Osteoblast (primary cell): Measurements from ENCODE around the gene DUSP19. TPM values are rescaled to one million over a fixed set of nuclear protein-coding genes. Genes with fewer than 3 reads are reported as not detected.

Experiments
- DNase-seq: peaks from one replicate; pipeline ENCODE4 v3.0.0; 2011; ENCODE audit warnings: low spot score, mixed read lengths; ENCODE audit not compliant: insufficient read length; ENCODE audit errors: missing footprints
- H2AFZ ChIP-seq: 2 replicates; pipeline ENCODE4 v1.6.0; 2011; ENCODE audit warnings: mild to moderate bottlenecking, low read length
- H3K27ac ChIP-seq: 2 replicates; pipeline ENCODE4 v1.5.1; 2011; ENCODE audit warnings: mild to moderate bottlenecking, low read depth, low read length, moderate library complexity
- H3K27me3 ChIP-seq: 2 replicates; pipeline ENCODE4 v1.6.0; 2012; ENCODE audit warnings: mild to moderate bottlenecking, control low read depth, inconsistent platforms, low read length, moderate library complexity; ENCODE audit not compliant: insufficient read depth
- H3K36me3 ChIP-seq: 2 replicates; pipeline ENCODE4 v1.5.1; 2011; ENCODE audit warnings: mild to moderate bottlenecking, low read length, control low read depth, moderate library complexity; ENCODE audit not compliant: insufficient read depth
- H3K4me1 ChIP-seq: 2 replicates; pipeline ENCODE4 v1.5.1; 2011; ENCODE audit warnings: mild to moderate bottlenecking, low read length, control low read depth, moderate library complexity; ENCODE audit not compliant: insufficient read depth
- H3K4me2 ChIP-seq: 2 replicates; pipeline ENCODE4 v1.6.0; 2011; ENCODE audit warnings: mild to moderate bottlenecking, low read length; ENCODE audit not compliant: insufficient read depth
- H3K4me3 ChIP-seq: fragments of 200-600 bp; sonication (generic); 3 replicates; pipeline ENCODE4 v1.5.1; 2012; ENCODE audit warnings: mild to moderate bottlenecking, low read length, inconsistent platforms; ENCODE audit not compliant: insufficient read depth
- H3K79me2 ChIP-seq: 2 replicates; pipeline ENCODE4 v1.6.0; 2012; ENCODE audit warnings: mild to moderate bottlenecking, low read length, control low read depth, inconsistent platforms; ENCODE audit not compliant: insufficient read depth
- H3K9me3 ChIP-seq: 2 replicates; pipeline ENCODE4 v1.5.1; 2011; ENCODE audit warnings: low read depth, low read length, control low read depth
- H4K20me1 ChIP-seq: 2 replicates; pipeline ENCODE4 v1.6.0; 2012; ENCODE audit warnings: mild to moderate bottlenecking, low read length, control low read depth; ENCODE audit not compliant: insufficient read depth
- total RNA-seq: library from RNA; depleted of rRNA; stranded (reverse); fragments of >200 nt; gene quantifications from 2 replicates; pipeline ENCODE4 v1.2.3, GENCODE V29; 2012
- TF ChIP-seq, protein P1 (sequence below): IDR thresholded peaks from 2 replicates; pipeline ENCODE4 v1.5.1; 2011; ENCODE audit warnings: mild to moderate bottlenecking, low read depth, low read length, moderate library complexity; ENCODE audit errors: extremely low read depth

Gene DUSP19
- total RNA-seq, 1 donor = 2.9 TPM

DNA sequence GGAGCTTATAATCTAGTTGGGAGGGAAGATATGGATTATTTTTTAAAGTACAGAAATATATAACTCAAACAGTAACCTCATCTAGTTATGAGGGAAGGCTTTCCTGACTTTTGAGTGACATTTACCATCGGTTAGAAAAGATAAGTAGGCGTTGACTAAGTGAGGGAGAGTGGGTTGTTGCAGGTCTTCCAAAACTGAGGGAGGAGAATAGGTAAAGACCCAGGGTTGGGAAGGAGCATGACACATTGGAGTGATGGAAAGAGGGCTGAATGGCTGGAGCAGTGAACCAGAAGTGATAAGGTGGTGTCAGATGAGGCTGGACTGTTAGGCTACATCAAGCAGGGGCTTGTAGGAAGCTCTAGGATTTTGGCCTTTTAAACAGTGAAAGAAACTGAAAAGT is 35.1 kb downstream of the DUSP19 start:
- no peaks in the 10 kb centered on the region for H3K36me3 ChIP-seq
- H4K20me1 ChIP-seq = no peaks in the 10 kb centered on the region
- H3K27ac ChIP-seq = no peak overlapping the region
- H3K79me2 ChIP-seq = no peaks in the 10 kb centered on the region
- H3K4me2 ChIP-seq = no peak overlapping the region
- no peak overlapping the region for H3K4me3 ChIP-seq
- DNase-seq = no peak
- no peaks in the 10 kb centered on the region for H3K4me1 ChIP-seq
- H3K9me3 ChIP-seq = no peaks in the 10 kb centered on the region
- H2AFZ ChIP-seq = no peak overlapping the region
- no peaks in the 10 kb centered on the region for H3K27me3 ChIP-seq
- TF ChIP-seq, protein P1, sequence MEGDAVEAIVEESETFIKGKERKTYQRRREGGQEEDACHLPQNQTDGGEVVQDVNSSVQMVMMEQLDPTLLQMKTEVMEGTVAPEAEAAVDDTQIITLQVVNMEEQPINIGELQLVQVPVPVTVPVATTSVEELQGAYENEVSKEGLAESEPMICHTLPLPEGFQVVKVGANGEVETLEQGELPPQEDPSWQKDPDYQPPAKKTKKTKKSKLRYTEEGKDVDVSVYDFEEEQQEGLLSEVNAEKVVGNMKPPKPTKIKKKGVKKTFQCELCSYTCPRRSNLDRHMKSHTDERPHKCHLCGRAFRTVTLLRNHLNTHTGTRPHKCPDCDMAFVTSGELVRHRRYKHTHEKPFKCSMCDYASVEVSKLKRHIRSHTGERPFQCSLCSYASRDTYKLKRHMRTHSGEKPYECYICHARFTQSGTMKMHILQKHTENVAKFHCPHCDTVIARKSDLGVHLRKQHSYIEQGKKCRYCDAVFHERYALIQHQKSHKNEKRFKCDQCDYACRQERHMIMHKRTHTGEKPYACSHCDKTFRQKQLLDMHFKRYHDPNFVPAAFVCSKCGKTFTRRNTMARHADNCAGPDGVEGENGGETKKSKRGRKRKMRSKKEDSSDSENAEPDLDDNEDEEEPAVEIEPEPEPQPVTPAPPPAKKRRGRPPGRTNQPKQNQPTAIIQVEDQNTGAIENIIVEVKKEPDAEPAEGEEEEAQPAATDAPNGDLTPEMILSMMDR = no peak

DNA sequence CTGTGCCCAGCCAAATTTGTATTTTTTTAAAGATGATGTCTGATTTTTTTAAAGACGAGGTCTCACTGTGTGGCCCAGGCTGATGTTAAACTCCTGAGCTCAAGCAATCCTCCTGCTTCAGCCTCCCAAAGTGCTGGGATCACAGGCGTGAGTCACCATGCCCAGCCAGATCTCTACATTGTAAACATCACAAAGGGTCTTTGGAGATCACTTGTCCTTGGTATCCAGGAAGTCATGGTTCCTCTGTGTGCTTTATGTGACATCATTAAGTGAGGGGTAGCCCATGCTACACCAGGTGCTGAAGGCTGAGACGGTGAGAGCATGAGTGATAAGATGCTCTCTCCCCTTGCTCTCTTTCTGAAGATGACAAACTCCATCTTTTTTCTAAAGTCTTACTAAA is 38.7 kb downstream of the DUSP19 start:
- Histone ChIP-seq H3K4me2 (no peak overlapping the region), H3K79me2 (no peaks in the 10 kb centered on the region), H3K4me1 (no peaks in the 10 kb centered on the region), H3K9me3 (no peaks in the 10 kb centered on the region), H3K27me3 (no peaks in the 10 kb centered on the region), H4K20me1 (no peaks in the 10 kb centered on the region), H3K4me3 (no peak overlapping the region), H2AFZ (no peak overlapping the region), H3K36me3 (no peaks in the 10 kb centered on the region), H3K27ac (no peak overlapping the region)
- DNase-seq = no peak
- TF ChIP-seq, protein P1 = no peak

GRCh38 chr2:183123117-183123958 is 44.8 kb downstream of the DUSP19 start:
- Histone ChIP-seq H3K9me3 (no peaks in the 10 kb centered on the region), H4K20me1 (no peaks in the 10 kb centered on the region), H3K4me2 (peak overlapping the region; percentile 93), H3K79me2 (peaks cover 34% of the 10 kb centered on the region), H3K27me3 (no peaks in the 10 kb centered on the region), H2AFZ (peak overlapping the region; percentile 97), H3K4me1 (peaks cover 16% of the 10 kb centered on the region), H3K36me3 (no peaks in the 10 kb centered on the region), H3K4me3 (peak overlapping the region; percentile 81), H3K27ac (peak overlapping the region; percentile 81)
- DNase-seq = no peak
- TF ChIP-seq, protein P1 = no peak

DNA sequence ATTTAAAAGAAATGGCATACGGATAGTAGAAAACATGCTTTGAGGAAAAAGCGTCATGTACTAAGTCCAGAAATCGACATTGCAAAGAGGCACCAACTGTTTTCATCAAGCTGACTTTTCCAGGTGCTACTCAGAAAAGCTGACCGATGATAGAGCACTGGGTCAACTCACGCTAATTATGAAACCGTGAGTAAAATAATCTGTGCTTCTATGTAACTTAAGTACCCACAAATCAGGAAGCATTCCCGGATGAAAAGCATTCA is 45.3 kb downstream of the DUSP19 start:
- H2AFZ ChIP-seq = peak overlapping the region; percentile 97
- no peaks in the 10 kb centered on the region for H3K27me3 ChIP-seq
- H3K4me3 ChIP-seq = peak overlapping the region; percentile 81
- peaks cover 16% of the 10 kb centered on the region for H3K4me1 ChIP-seq
- TF ChIP-seq, protein P1 = no peak
- DNase-seq = no peak
- peak overlapping the region; percentile 93 for H3K4me2 ChIP-seq
- peaks cover 39% of the 10 kb centered on the region for H3K79me2 ChIP-seq
- peak overlapping the region; percentile 81 for H3K27ac ChIP-seq
- H3K9me3 ChIP-seq = no peaks in the 10 kb centered on the region
- no peaks in the 10 kb centered on the region for H3K36me3 ChIP-seq
- H4K20me1 ChIP-seq = no peaks in the 10 kb centered on the region
